ENCODE measurements around the gene SLC4A7. TPM values are rescaled to one million over a fixed set of nuclear protein-coding genes. Genes with fewer than 3 reads are reported as not detected.
"Not testable (repeated sequence)": the region's sequence is repeated elsewhere in the genome, so short reads cannot be mapped to it uniquely, and the experiment has no call there.

Gene SLC4A7
- total RNA-seq, 4 donors from 2014 or later: 20.3 to 44.0 (median 31.7) TPM

GRCh38 chr3:27344192-27344591 lies 140.0 kb downstream of the SLC4A7 start:
- intact Hi-C loops (cut with DNase I): no loop called here
- WGBS: 98% methylated on average over 3 of the region's 3 CpGs
- Histone ChIP-seq H3K4me1 (peaks cover 0 to 6% (median 0%) of the 10 kb centered on the region in 4 donors), H3K36me3 (no peaks in the 10 kb centered on the region), H3K9me3 (no peaks in the 10 kb centered on the region), H3K27me3 (no peaks in the 10 kb centered on the region), H3K4me3 (no peak overlapping the region), H3K27ac (replicated peaks in 1 of 4) (no peak overlapping the region)
- TF ChIP-seq POLR2A (IDR thresholded peaks at IDR 0.05; ENCODE audit: low read depth): no peak
- TF ChIP-seq EP300 (IDR thresholded peaks at IDR 0.05): no peak
- DNase-seq (ENCODE audit: extremely low spot score): no peak

GRCh38 chr3:27342267-27342666 lies 141.9 kb downstream of the SLC4A7 start:
- intact Hi-C loops (cut with DNase I): no loop called here
- peaks cover 0 to 6% (median 0%) of the 10 kb centered on the region in 4 donors for H3K4me1 ChIP-seq
- no peaks in the 10 kb centered on the region for H3K36me3 ChIP-seq
- H3K9me3 ChIP-seq: no peaks in the 10 kb centered on the region
- no peak for TF ChIP-seq EP300 (IDR thresholded peaks at IDR 0.05)
- no peak for TF ChIP-seq POLR2AphosphoS5 (IDR thresholded peaks at IDR 0.05)
- no peak for TF ChIP-seq POLR2A (IDR thresholded peaks at IDR 0.05; ENCODE audit: low read depth)
- TF ChIP-seq CTCF (IDR thresholded peaks at IDR 0.05): no peak
- H3K27me3 ChIP-seq: no peaks in the 10 kb centered on the region
- no peak overlapping the region for H3K27ac ChIP-seq (replicated peaks in 1 of 4)
- 71% methylated on average over 1 of the region's 1 CpG for WGBS
- no peak for DNase-seq (ENCODE audit: extremely low spot score)
- H3K4me3 ChIP-seq: no peak overlapping the region

- 88% methylated on average over 1 of the region's 1 CpG for WGBS
- TF ChIP-seq POLR2A (IDR thresholded peaks at IDR 0.05; ENCODE audit: low read depth) (no peak), CTCF (IDR thresholded peaks at IDR 0.05) (no peak), POLR2AphosphoS5 (IDR thresholded peaks at IDR 0.05) (no peak), EP300 (IDR thresholded peaks at IDR 0.05) (no peak)
- Histone ChIP-seq H3K4me3 (no peak overlapping the region), H3K9me3 (no peaks in the 10 kb centered on the region), H3K27me3 (no peaks in the 10 kb centered on the region), H3K4me1 (peaks cover 0 to 6% (median 0%) of the 10 kb centered on the region in 4 donors), H3K36me3 (no peaks in the 10 kb centered on the region), H3K27ac (replicated peaks in 1 of 4) (no peak overlapping the region)
- intact Hi-C loops (cut with DNase I): no loop called here
- DNase-seq (ENCODE audit: extremely low spot score): no peak
These were observed 143.7 kb downstream of the SLC4A7 start for GRCh38 chr3:27340534-27340933.

GRCh38 chr3:27335571-27335970 lies 148.6 kb downstream of the SLC4A7 start:
- DNase-seq (ENCODE audit: extremely low spot score): no peak
- Histone ChIP-seq H3K27me3 (no peaks in the 10 kb centered on the region), H3K4me3 (no peak overlapping the region), H3K36me3 (no peaks in the 10 kb centered on the region), H3K27ac (replicated peaks in 1 of 4) (no peak overlapping the region), H3K4me1 (no peaks in the 10 kb centered on the region), H3K9me3 (no peaks in the 10 kb centered on the region)
- intact Hi-C loops (cut with DNase I): no loop called here
- TF ChIP-seq POLR2AphosphoS5 (IDR thresholded peaks at IDR 0.05): no peak
- no peak for TF ChIP-seq POLR2A (IDR thresholded peaks at IDR 0.05; ENCODE audit: low read depth)
- TF ChIP-seq CTCF (IDR thresholded peaks at IDR 0.05): no peak
- 97% methylated on average over 1 of the region's 1 CpG for WGBS

GRCh38 chr3:27333843-27334242 lies 150.3 kb downstream of the SLC4A7 start:
- H3K9me3 ChIP-seq: no peaks in the 10 kb centered on the region
- H3K27ac ChIP-seq (replicated peaks in 1 of 4): no peak overlapping the region
- no peak for DNase-seq (ENCODE audit: extremely low spot score)
- TF ChIP-seq CTCF (IDR thresholded peaks at IDR 0.05): no peak
- no peak for TF ChIP-seq EP300 (IDR thresholded peaks at IDR 0.05)
- TF ChIP-seq POLR2AphosphoS5 (IDR thresholded peaks at IDR 0.05): no peak
- TF ChIP-seq POLR2A (IDR thresholded peaks at IDR 0.05; ENCODE audit: low read depth): no peak
- intact Hi-C loops (cut with DNase I): no loop called here
- H3K36me3 ChIP-seq: no peaks in the 10 kb centered on the region
- no peaks in the 10 kb centered on the region for H3K4me1 ChIP-seq
- H3K4me3 ChIP-seq: no peak overlapping the region
- H3K27me3 ChIP-seq: no peaks in the 10 kb centered on the region

GRCh38 chr3:27328982-27329762 lies 155.0 kb downstream of the SLC4A7 start:
- H3K9me3 ChIP-seq; H3K4me3 ChIP-seq; DNase-seq (ENCODE audit: extremely low spot score); H3K36me3 ChIP-seq; H3K27me3 ChIP-seq; H3K27ac ChIP-seq (replicated peaks in 1 of 4); intact Hi-C loops (cut with DNase I): not testable (repeated sequence)
- 98% methylated on average over 4 of the region's 4 CpGs for WGBS
- peaks cover 17 to 32% (median 26%) of the 10 kb centered on the region in 4 donors for H3K4me1 ChIP-seq
